H1 (cell line): ENCODE results near the gene SMYD3. TPM values are rescaled to one million over a fixed set of nuclear protein-coding genes. Genes with fewer than 3 reads are reported as not detected.

Experiments
- CTCF ChIA-PET: fragments of 300-600 bp; sonication (Branson Sonifier 250); formaldehyde crosslinking; loops from one replicate; lab custom pipeline; 2021; ENCODE audit not compliant: partially characterized antibody; lab: Charles Lee
- POLR2A ChIA-PET: fragments of 300-600 bp; sonication (Branson Sonifier 250); formaldehyde crosslinking; loops from one replicate; lab custom pipeline; 2021; ENCODE audit warnings: inconsistent platforms; ENCODE audit not compliant: partially characterized antibody; lab: Charles Lee
- DNase-seq, 2 experiments: peaks; one replicate each; pipeline versions ENCODE4 v3.0.0 to v3.0.0-alpha.2; 2010 to 2022; ENCODE audit warnings: low spot score in 2 of 2, low read depth in 1 of 2, mixed read lengths in 1 of 2
- FAIRE-seq: peaks from 2 replicates; lab custom pipeline; 2011; peaks lifted over from hg19 to GRCh38; lab: Jason Lieb, UNC
- H2AFZ ChIP-seq: 2 replicates; pipeline ENCODE4 v1.8.1; 2012; ENCODE audit warnings: low read length, inconsistent platforms
- H2AK5ac ChIP-seq: 2 replicates; pipeline ENCODE4 v1.6.1; 2013; ENCODE audit warnings: low read depth, low read length
- H2BK120ac ChIP-seq: replicated peaks from 2 replicates; pipeline ENCODE3; 2013; ENCODE audit warnings: low read depth, low read length, inconsistent platforms
- H2BK12ac ChIP-seq: 2 replicates; pipeline ENCODE4 v1.6.1; 2013; ENCODE audit warnings: low read depth, low read length
- H2BK15ac ChIP-seq: 2 replicates; pipeline ENCODE4 v1.6.1; 2013; ENCODE audit warnings: low read length
- H2BK20ac ChIP-seq: 2 replicates; pipeline ENCODE4 v1.6.1; 2013; ENCODE audit warnings: low read length
- H2BK5ac ChIP-seq: 2 replicates; pipeline ENCODE4 v1.6.1; 2013; ENCODE audit warnings: low read depth, low read length
- H3K14ac ChIP-seq: 2 replicates; pipeline ENCODE4 v1.6.1; 2013; ENCODE audit warnings: inconsistent platforms; ENCODE audit not compliant: insufficient read length
- H3K18ac ChIP-seq: 2 replicates; pipeline ENCODE4 v1.6.1; 2013; ENCODE audit warnings: low read length; ENCODE audit errors: extremely low read depth
- H3K23ac ChIP-seq: 2 replicates; pipeline ENCODE4 v1.6.1; 2013; ENCODE audit warnings: inconsistent platforms; ENCODE audit not compliant: insufficient read length
- H3K23me2 ChIP-seq: 2 replicates; pipeline ENCODE4 v1.6.1; 2013; ENCODE audit warnings: low read depth, low read length
- H3K27ac ChIP-seq: 2 replicates; pipeline ENCODE4 v1.6.1; 2011; ENCODE audit warnings: low read depth, low read length, inconsistent platforms
- H3K27me3 ChIP-seq, 4 experiments: replicated peaks in 1 of 4; 1 replicate in 1 of 4; 2 replicates in 3 of 4; pipeline versions ENCODE4 v1.6.1 to v1.8.1; 2011 to 2013; ENCODE audit warnings: low read length in 3 of 4, mild to moderate bottlenecking in 3 of 4, inconsistent platforms in 2 of 4, mixed read lengths in 2 of 4, moderate library complexity in 1 of 4; ENCODE audit not compliant: control insufficient read depth in 3 of 4, insufficient read depth in 3 of 4; ENCODE audit errors: extremely low read depth in 1 of 4
- H3K36me3 ChIP-seq, 4 experiments: 2 replicates each; pipeline versions ENCODE4 v1.6.1 to v1.8.1; 2011 to 2013; ENCODE audit warnings: mild to moderate bottlenecking in 4 of 4, low read length in 3 of 4, moderate library complexity in 2 of 4, control low read depth in 1 of 4, inconsistent platforms in 1 of 4; ENCODE audit not compliant: insufficient read depth in 4 of 4, control insufficient read depth in 2 of 4
- H3K4ac ChIP-seq: replicated peaks from 2 replicates; pipeline ENCODE3; 2013; ENCODE audit warnings: low read length, low read depth, mixed read lengths, inconsistent platforms; ENCODE audit not compliant: insufficient read length
- H3K4me1 ChIP-seq, 4 experiments: replicated peaks in 1 of 4; 1 replicate in 1 of 4; 2 replicates in 3 of 4; pipeline versions ENCODE4 v1.6.1 to v1.8.1; 2011 to 2013; ENCODE audit warnings: low read length in 3 of 4, inconsistent platforms in 2 of 4, mixed read lengths in 1 of 4; ENCODE audit not compliant: insufficient read depth in 4 of 4, control insufficient read depth in 3 of 4
- H3K4me2 ChIP-seq, 2 experiments: 2 replicates each; pipeline versions ENCODE4 v1.6.1 to v1.8.1; 2011 to 2013; ENCODE audit warnings: low read depth in 2 of 2, low read length in 2 of 2, control low read depth in 1 of 2, inconsistent platforms in 1 of 2, mild to moderate bottlenecking in 1 of 2; ENCODE audit not compliant: insufficient read depth in 1 of 2
- H3K4me3 ChIP-seq, 4 experiments: fragments of 200-600, 300-600 bp in 1 of 4; sonication (generic), shearing (Covaris generic), sonication (Bioruptor Twin) in 1 of 4; 2 replicates each; pipeline versions ENCODE4 v1.5.1 to v1.8.1; 2011 to 2016; ENCODE audit warnings: low read length in 4 of 4, low read depth in 3 of 4, control low read depth in 2 of 4, inconsistent platforms in 2 of 4, mild to moderate bottlenecking in 2 of 4, mixed read lengths in 1 of 4, moderate library complexity in 1 of 4; ENCODE audit not compliant: insufficient read depth in 2 of 4; ENCODE audit errors: extremely low read depth in 1 of 4
- H3K56ac ChIP-seq: replicated peaks from 2 replicates; pipeline ENCODE3; 2013; ENCODE audit warnings: low read depth, mild to moderate bottlenecking, mixed read lengths, low read length, inconsistent platforms; ENCODE audit not compliant: insufficient read length
- H3K79me1 ChIP-seq: 2 replicates; pipeline ENCODE4 v1.6.1; 2013; ENCODE audit warnings: low read depth, low read length, control low read depth
- H3K79me2 ChIP-seq, 2 experiments: 2 replicates each; pipeline versions ENCODE4 v1.6.1 to v1.8.1; 2012 to 2013; ENCODE audit warnings: low read length in 2 of 2, mild to moderate bottlenecking in 2 of 2, inconsistent platforms in 1 of 2; ENCODE audit not compliant: insufficient read depth in 2 of 2, control insufficient read depth in 1 of 2
- H3K9ac ChIP-seq, 4 experiments: replicated peaks in 1 of 4; 1 replicate in 1 of 4; 2 replicates in 3 of 4; pipeline versions ENCODE4 v1.6.1 to v1.8.1; 2011 to 2013; ENCODE audit warnings: low read depth in 3 of 4, low read length in 3 of 4, control low read depth in 2 of 4, mild to moderate bottlenecking in 2 of 4, moderate library complexity in 2 of 4, inconsistent platforms in 1 of 4; ENCODE audit errors: extremely low read depth in 1 of 4
- H3K9me3 ChIP-seq, 2 experiments: 2 replicates each; pipeline versions ENCODE4 v1.6.1 to v1.8.1; 2012 to 2013; ENCODE audit warnings: mild to moderate bottlenecking in 2 of 2, moderate library complexity in 2 of 2, control low read depth in 1 of 2, inconsistent platforms in 1 of 2, low read depth in 1 of 2, low read length in 1 of 2, mixed read lengths in 1 of 2; ENCODE audit not compliant: insufficient read depth in 2 of 2
- H4K20me1 ChIP-seq, 2 experiments: replicated peaks in 1 of 2; 2 replicates each; pipeline versions ENCODE3 to v1.8.1; 2011 to 2013; ENCODE audit warnings: inconsistent platforms in 2 of 2, low read length in 2 of 2, mild to moderate bottlenecking in 1 of 2; ENCODE audit not compliant: insufficient read depth in 2 of 2, control insufficient read depth in 1 of 2
- H4K5ac ChIP-seq: 2 replicates; pipeline ENCODE4 v1.6.1; 2013; ENCODE audit warnings: low read length, low read depth, mixed read lengths, inconsistent platforms; ENCODE audit not compliant: insufficient read length
- H4K8ac ChIP-seq: 2 replicates; pipeline ENCODE4 v1.8.0; 2013; ENCODE audit warnings: mild to moderate bottlenecking, moderate library complexity, low read length, inconsistent platforms; ENCODE audit not compliant: insufficient read depth; ENCODE audit errors: extremely low read depth
- H4K91ac ChIP-seq: replicated peaks from 2 replicates; pipeline ENCODE3; 2013; ENCODE audit warnings: low read length, mixed read lengths, inconsistent platforms; ENCODE audit not compliant: insufficient read length
- BRCA1 ChIP-seq: IDR thresholded peaks from 2 replicates; pipeline ENCODE4 v1.6.1; 2012; ENCODE audit warnings: low read depth, low read length, improper control_type of control experiment
- GTF2F1 ChIP-seq: IDR thresholded peaks from 2 replicates; pipeline ENCODE4 v1.6.1; 2012; ENCODE audit warnings: low read depth, low read length, improper control_type of control experiment, borderline replicate concordance
- HDAC6 ChIP-seq: IDR thresholded peaks from one replicate; pipeline ENCODE4 v1.7.1; 2012; ENCODE audit warnings: low read depth, mild to moderate bottlenecking, inconsistent platforms, low read length, moderate library complexity
- NANOG ChIP-seq: IDR thresholded peaks from 2 replicates; pipeline ENCODE4 v1.6.1; 2011; ENCODE audit warnings: low read length, low read depth, mild to moderate bottlenecking, inconsistent platforms; ENCODE audit not compliant: insufficient read depth, poor library complexity, severe bottlenecking
- NRF1 ChIP-seq: IDR thresholded peaks from 2 replicates; pipeline ENCODE4 v1.6.1; 2011; ENCODE audit warnings: mild to moderate bottlenecking, low read depth, low read length, improper control_type of control experiment
- POLR2AphosphoS5 ChIP-seq: IDR thresholded peaks from 2 replicates; pipeline ENCODE4 v1.6.1; 2011; ENCODE audit warnings: low read depth, low read length
- RFX5 ChIP-seq: IDR thresholded peaks from 2 replicates; pipeline ENCODE4 v1.6.1; 2011; ENCODE audit warnings: low read depth, low read length, improper control_type of control experiment, borderline replicate concordance
- RNF2 ChIP-seq: fragments of 200-900, 300-1000 bp; sonication (generic); IDR thresholded peaks from 2 replicates; pipeline ENCODE4 v1.7.1; 2016; ENCODE audit warnings: borderline replicate concordance, low read depth, mild to moderate bottlenecking, antibody characterized with exemption, low read length; ENCODE audit not compliant: poor library complexity, severe bottlenecking; ENCODE audit errors: missing control alignments
- TEAD4 ChIP-seq: IDR thresholded peaks from 2 replicates; pipeline ENCODE4 v1.6.1; 2012; ENCODE audit warnings: low read depth, low read length, inconsistent platforms, mixed read lengths
- WGBS, 2 experiments: shearing (Covaris generic) in 1 of 2; methylation state at CpG; one replicate each; pipeline versions ENCODE4 v1.1.6 to v1.1.7; 2013 to 2015; ENCODE audit warnings: low lambda C conversion rate in 2 of 2, mixed read lengths in 2 of 2, inconsistent platforms in 1 of 2, low coverage in 1 of 2, missing lambda C conversion rate in 1 of 2; ENCODE audit not compliant: insufficient replicate concordance in 2 of 2, insufficient coverage in 1 of 2, insufficient read length in 1 of 2; ENCODE audit errors: extremely low coverage in 1 of 2, missing lambda C conversion rate in 1 of 2; 5-methylcytosine and 5-hydroxymethylcytosine counted together
- polyA plus RNA-seq, 7 experiments: library from polyadenylated mRNA; depleted of rRNA in 3 of 7; stranded (reverse) in 5 of 7; unstranded in 2 of 7; fragments of >200 nt in 5 of 7; fragments of 200-250 nt in 2 of 7; gene quantifications; 1 replicate in 5 of 7; 2 replicates in 1 of 7; 4 replicates in 1 of 7; pipeline versions ENCODE4 v1.2.1 to v1.2.3, GENCODE V29; 2011 to 2013; ENCODE audit warnings: missing spikeins in 2 of 7, mixed read lengths in 2 of 7
- total RNA-seq: library from RNA; stranded (reverse); fragmentation: NEBNext Ultra II Directional; extraction: Animal tissue kit (Norgen Biotek cat#: 25700); gene quantifications from 2 replicates; pipeline ENCODE4 v1.2.1, GENCODE V29; 2021
- TF ChIP-seq, protein P1 (sequence below): IDR thresholded peaks from 2 replicates; pipeline ENCODE4 v1.6.1; 2011; ENCODE audit warnings: low read length, improper control_type of control experiment
- TF ChIP-seq, protein P2 (sequence below): IDR thresholded peaks from 2 replicates; pipeline ENCODE4 v1.6.1; 2012; ENCODE audit warnings: inconsistent platforms

The SMYD3 gene
- total and polyA plus RNA-seq, 2 of the 8 experiments (the other 6 are each of a cell fraction or from before 2014, with no cell fraction given): 17.3 to 25.4 TPM

DNA sequence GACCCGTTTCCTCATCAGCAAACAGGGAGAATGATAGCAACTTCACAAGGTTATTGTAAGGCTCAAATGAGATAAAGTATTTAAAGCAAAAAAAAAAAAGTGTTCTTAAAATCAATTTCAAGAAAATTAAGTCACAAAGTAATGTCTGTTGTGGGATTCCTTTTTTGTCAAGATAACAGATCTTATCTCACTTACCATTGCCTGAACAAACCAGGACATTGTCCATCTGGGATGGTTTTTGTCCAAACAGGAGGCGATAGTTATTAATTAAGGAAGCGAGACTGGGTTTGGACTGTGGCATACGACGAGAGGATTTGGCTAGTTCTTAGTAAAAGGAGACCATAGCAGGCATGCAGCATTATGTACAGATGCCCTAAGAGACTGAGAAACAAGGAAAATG lies 458.4 kb downstream of the SMYD3 start:
- ChIA-PET CTCF (no interaction called here), POLR2A (no interaction called here)
- H3K14ac ChIP-seq: no peak overlapping the region
- no peaks in the 10 kb centered on the region for H3K27me3 ChIP-seq
- no peak overlapping the region for H3K4me3 ChIP-seq
- no peak overlapping the region for H4K91ac ChIP-seq
- H2BK120ac ChIP-seq: no peak overlapping the region
- no peak overlapping the region for H2AFZ ChIP-seq
- no peak for FAIRE-seq
- H4K8ac ChIP-seq: no peak overlapping the region
- H3K23me2 ChIP-seq: no peaks in the 10 kb centered on the region
- H3K36me3 ChIP-seq: no peaks in the 10 kb centered on the region
- no peaks in the 10 kb centered on the region for H3K79me2 ChIP-seq
- no peak overlapping the region for H3K18ac ChIP-seq
- H3K4ac ChIP-seq: no peak overlapping the region
- no peak overlapping the region for H3K4me2 ChIP-seq
- DNase-seq: no peak
- no peak overlapping the region for H3K23ac ChIP-seq
- no peak overlapping the region for H3K9ac ChIP-seq
- H3K9me3 ChIP-seq: no peaks in the 10 kb centered on the region
- no peak overlapping the region for H3K56ac ChIP-seq
- H3K79me1 ChIP-seq: no peaks in the 10 kb centered on the region
- H3K27ac ChIP-seq: no peak overlapping the region
- no peaks in the 10 kb centered on the region for H4K20me1 ChIP-seq
- 90% methylated on average over 5 of the region's 5 CpGs; no CpG with 5 or more reads in 1 of the 2 experiments for WGBS, 2 experiments
- H3K4me1 ChIP-seq: 0 out of 7 replicates have a peak, but pooled peaks cover 0 to 3% (median 0%) of the 10 kb centered on the region in 4 experiments
- H2AK5ac ChIP-seq: no peak overlapping the region
- H2BK20ac ChIP-seq: no peak overlapping the region
- no peak overlapping the region for H2BK12ac ChIP-seq
- H2BK5ac ChIP-seq: no peak overlapping the region
- no peak overlapping the region for H2BK15ac ChIP-seq
- no peak overlapping the region for H4K5ac ChIP-seq
- no peak for TF ChIP-seq TEAD4
- TF ChIP-seq NANOG: no peak
- TF ChIP-seq RFX5: no peak
- TF ChIP-seq POLR2AphosphoS5: no peak
- TF ChIP-seq, protein P1, sequence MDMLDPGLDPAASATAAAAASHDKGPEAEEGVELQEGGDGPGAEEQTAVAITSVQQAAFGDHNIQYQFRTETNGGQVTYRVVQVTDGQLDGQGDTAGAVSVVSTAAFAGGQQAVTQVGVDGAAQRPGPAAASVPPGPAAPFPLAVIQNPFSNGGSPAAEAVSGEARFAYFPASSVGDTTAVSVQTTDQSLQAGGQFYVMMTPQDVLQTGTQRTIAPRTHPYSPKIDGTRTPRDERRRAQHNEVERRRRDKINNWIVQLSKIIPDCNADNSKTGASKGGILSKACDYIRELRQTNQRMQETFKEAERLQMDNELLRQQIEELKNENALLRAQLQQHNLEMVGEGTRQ: no peak
- TF ChIP-seq HDAC6: no peak
- no peak for TF ChIP-seq NRF1
- no peak for TF ChIP-seq GTF2F1
- no peak for TF ChIP-seq BRCA1
- TF ChIP-seq, protein P2, sequence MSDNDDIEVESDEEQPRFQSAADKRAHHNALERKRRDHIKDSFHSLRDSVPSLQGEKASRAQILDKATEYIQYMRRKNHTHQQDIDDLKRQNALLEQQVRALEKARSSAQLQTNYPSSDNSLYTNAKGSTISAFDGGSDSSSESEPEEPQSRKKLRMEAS: no peak
- TF ChIP-seq RNF2: no peak
